ENCODE data around the gene PSMB8.

PSMB8 gene

GRCh38 chr6:32838114-32838958, 5.5 kb downstream of the PSMB8 start, which contains the start of gene TAP2:
TAP2 (minus strand) TSS chr6:32838739; CDS start chr6:32838233, 506 bp downstream.
- peak; percentile 92 for DNase-seq (ENCODE audit: low read depth)
- peak within 1 kb of the TSS; percentile 87 for H3K4me3 ChIP-seq (replicated peaks; ENCODE audit: low read depth, low read length)
- TF ChIP-seq CTCF (IDR thresholded peaks at IDR 0.05; ENCODE audit: low read length, missing control alignments), result peak; percentile 87

GRCh38 chr6:32837651-32838113, 6.2 kb downstream of the PSMB8 start:
- peak overlapping the region; percentile 87 for H3K4me3 ChIP-seq (replicated peaks; ENCODE audit: low read depth, low read length)
- no peak for TF ChIP-seq CTCF (IDR thresholded peaks at IDR 0.05; ENCODE audit: low read length, missing control alignments)
- DNase-seq (ENCODE audit: low read depth), result no peak

GRCh38 chr6:32836873-32837272, 7.0 kb downstream of the PSMB8 start:
- H3K4me3 ChIP-seq (replicated peaks; ENCODE audit: low read depth, low read length), result no peak overlapping the region
- no peak for DNase-seq (ENCODE audit: low read depth)
- TF ChIP-seq CTCF (IDR thresholded peaks at IDR 0.05; ENCODE audit: low read length, missing control alignments), result no peak

- no peak overlapping the region for H3K4me3 ChIP-seq (replicated peaks; ENCODE audit: low read depth, low read length)
- DNase-seq (ENCODE audit: low read depth), result no peak
- TF ChIP-seq CTCF (IDR thresholded peaks at IDR 0.05; ENCODE audit: low read length, missing control alignments), result no peak
These were observed 8.5 kb downstream of the PSMB8 start for GRCh38 chr6:32835167-32835893.

GRCh38 chr6:32833664-32834063, 10.2 kb downstream of the PSMB8 start:
- H3K4me3 ChIP-seq (replicated peaks; ENCODE audit: low read depth, low read length), result no peak overlapping the region
- DNase-seq (ENCODE audit: low read depth), result no peak
- TF ChIP-seq CTCF (IDR thresholded peaks at IDR 0.05; ENCODE audit: low read length, missing control alignments), result no peak

- no peak for DNase-seq (ENCODE audit: low read depth)
- no peak for TF ChIP-seq CTCF (IDR thresholded peaks at IDR 0.05; ENCODE audit: low read length, missing control alignments)
- H3K4me3 ChIP-seq (replicated peaks; ENCODE audit: low read depth, low read length), result no peak overlapping the region
These were observed 11.3 kb downstream of the PSMB8 start for GRCh38 chr6:32832535-32832934.

All from fibroblast of pulmonary artery (primary cell).